NCI-H2029 treated with DMSO at 0.1 percent for 48 hours (cell line): ENCODE data around the gene GGT1.
"Not testable (repeated sequence)": the region's sequence is repeated elsewhere in the genome, so short reads cannot be mapped to it uniquely, and the experiment has no call there.

Experiments used
- DNase-seq: peaks from one replicate; lab custom pipeline; 2025; lab: John Stamatoyannopoulos, UW

GGT1 gene

GRCh38 chr22:24602847-24603769 is at the start of gene GGT1:
TSS of gene GGT1 (plus strand) at chr22:24603193. CDS start at chr22:24611082, 7,889 bp downstream.
- not testable (repeated sequence) for DNase-seq

GRCh38 chr22:24553597-24554312 is 49.2 kb upstream of the GGT1 start:
- DNase-seq, result no peak

- no peak for DNase-seq
These were observed 48.5 kb upstream of the GGT1 start, which contains the start of gene GUCD1 for GRCh38 chr22:24554313-24555164. TSS of gene GUCD1 (minus strand) at chr22:24555138. CDS start at chr22:24554991, 147 bp downstream.

- DNase-seq, result peak; percentile 82
These were observed 47.6 kb upstream of the GGT1 start, which contains the start of gene SNRPD3 for GRCh38 chr22:24555165-24556039. TSS of gene SNRPD3 (plus strand) at chr22:24555999. CDS start at chr22:24557675, 1,676 bp downstream.

DNA sequence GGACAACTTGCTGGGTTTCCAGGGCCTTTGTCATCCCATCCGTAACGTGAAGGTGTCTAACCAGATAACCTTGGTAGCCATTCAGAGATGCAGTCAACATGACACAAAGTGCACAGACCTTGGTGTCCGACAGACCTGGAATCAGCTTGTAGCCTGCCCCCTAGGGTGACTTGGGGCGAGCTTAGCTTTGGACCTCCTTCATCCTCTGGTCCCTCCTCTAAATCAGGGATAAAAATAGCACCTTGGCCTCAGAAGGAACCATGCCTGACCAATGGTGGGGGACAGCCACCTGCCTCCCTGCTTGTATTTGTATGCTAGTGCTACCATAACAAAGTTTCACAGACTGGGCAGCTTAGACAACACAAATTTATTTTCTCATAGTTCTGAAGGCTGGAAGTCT is 43.5 kb upstream of the GGT1 start:
- no peak for DNase-seq

GRCh38 chr22:24563246-24563645 is 39.7 kb upstream of the GGT1 start:
- DNase-seq, result no peak

GRCh38 chr22:24564376-24565058 is 38.5 kb upstream of the GGT1 start:
- DNase-seq, result no peak

GRCh38 chr22:24565077-24565476 is 37.9 kb upstream of the GGT1 start:
- no peak for DNase-seq

GRCh38 chr22:24566899-24567511 is 36.0 kb upstream of the GGT1 start:
- peak; percentile 60 for DNase-seq

- no peak for DNase-seq
These were observed 35.3 kb upstream of the GGT1 start for GRCh38 chr22:24567668-24568067.

- no peak for DNase-seq
These were observed 31.7 kb upstream of the GGT1 start for GRCh38 chr22:24571266-24571665.

DNA sequence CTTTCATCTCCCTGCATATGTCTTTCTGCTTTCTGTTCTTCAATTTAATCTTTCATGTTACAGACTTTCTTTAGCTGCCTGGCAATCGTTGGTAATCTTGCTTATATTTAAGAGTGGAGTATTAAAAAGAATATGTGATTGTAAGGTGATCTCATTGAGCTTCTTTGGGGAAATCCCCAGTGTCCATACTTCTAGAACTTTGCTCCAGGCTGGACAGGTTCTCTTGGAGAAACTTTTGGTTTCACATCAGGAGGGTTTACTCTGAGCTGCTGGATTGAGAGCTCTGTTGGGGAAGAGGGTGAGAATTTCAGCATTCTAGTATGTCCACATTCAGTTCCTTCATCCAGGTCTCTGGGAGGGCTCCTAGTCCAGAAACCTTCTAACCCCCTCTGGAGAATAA is 26.2 kb upstream of the GGT1 start:
- DNase-seq, result no peak

- no peak for DNase-seq
These were observed 24.4 kb upstream of the GGT1 start for GRCh38 chr22:24578355-24579257.

DNA sequence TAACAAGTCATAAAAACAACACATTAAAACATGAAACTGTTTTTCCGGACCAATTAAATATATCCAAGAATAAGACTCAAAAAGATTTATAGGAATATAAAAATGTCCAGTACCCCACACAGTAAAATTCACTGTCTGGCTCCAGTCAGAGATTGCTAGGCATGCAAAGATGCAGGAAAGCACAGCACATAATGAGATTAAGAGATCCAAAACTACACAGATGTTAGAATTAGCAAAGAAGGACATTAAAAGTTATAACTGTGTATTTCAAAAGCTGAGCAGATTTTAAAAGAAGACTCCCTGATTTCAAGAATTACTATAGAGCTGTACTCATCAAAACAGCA is 23.8 kb upstream of the GGT1 start:
- no peak for DNase-seq

GRCh38 chr22:24580276-24580675 is 22.7 kb upstream of the GGT1 start:
- DNase-seq, result no peak

- no peak for DNase-seq
These were observed 20.8 kb upstream of the GGT1 start for GRCh38 chr22:24582056-24582814.

- DNase-seq, result peak; percentile 72
These were observed 19.5 kb upstream of the GGT1 start for GRCh38 chr22:24583221-24584165.
